ENCODE results near the gene ELAC2.

ELAC2 gene

DNA sequence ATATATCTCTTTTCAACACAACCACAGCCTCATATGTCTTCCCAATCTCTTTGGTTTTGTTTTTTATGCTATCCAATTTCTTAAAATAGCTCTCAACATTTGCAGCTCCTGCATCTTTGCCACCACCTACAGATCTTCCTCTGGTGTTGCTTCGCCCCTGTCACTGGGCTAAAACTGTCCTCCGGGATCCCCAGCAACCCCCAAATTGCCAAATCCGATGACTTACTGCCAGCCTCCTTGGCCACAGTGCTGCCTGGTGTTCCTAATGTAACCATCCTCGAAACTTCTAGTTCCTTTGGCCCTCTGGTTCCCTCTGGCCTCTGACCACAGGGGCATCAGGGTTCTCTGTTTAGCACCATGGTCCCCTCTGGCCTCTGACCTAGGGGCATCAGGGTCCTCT lies 70.8 kb downstream of the ELAC2 start:
- no peak for DNase-seq
